GM10847 (cell line): Measurements from ENCODE around the gene MAPRE3.

Experiments
- POLR2A ChIP-seq: IDR thresholded peaks from 2 replicates; pipeline ENCODE4 v1.6.1; 2011; ENCODE audit not compliant: insufficient read length; ENCODE audit errors: extremely low read depth

Gene MAPRE3

DNA sequence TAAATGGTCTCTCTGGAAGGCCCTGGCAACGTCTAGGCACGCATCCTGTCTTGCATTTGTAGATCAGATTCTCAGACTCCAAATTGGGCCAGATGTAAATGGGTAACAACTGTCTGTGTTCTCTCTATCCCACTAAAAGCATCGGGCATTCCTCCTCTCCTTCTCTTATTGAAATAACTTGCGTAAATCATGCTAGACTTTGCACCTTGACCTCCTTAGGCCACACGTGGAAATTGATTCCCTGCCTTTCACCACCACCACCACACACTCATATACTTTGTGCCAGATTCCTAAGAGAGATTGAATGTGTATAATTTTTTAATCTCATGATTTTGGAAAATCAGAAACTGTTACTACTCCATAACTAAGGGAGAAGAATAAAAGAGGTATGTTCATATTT is 21.3 kb downstream of the MAPRE3 start:
- TF ChIP-seq POLR2A, result no peak

DNA sequence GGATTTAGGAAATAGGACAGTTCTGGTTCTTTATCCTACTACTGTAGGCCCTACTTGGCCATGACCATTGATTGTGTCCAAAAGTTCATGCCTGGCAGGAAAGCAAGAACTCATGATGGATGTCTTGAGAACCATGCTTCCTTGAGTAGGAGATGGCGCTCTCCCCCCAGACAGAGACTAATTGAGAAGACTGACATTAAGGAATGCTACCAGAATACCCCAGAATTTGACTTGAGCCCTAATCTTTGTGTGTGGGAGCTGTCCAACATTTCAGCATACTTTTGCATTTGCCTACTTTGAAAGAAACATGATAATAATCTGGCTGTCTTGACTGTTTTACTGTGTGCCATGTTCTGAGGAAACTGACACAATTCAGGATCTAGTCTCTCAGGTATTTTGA is 23.3 kb downstream of the MAPRE3 start:
- TF ChIP-seq POLR2A, result no peak

DNA sequence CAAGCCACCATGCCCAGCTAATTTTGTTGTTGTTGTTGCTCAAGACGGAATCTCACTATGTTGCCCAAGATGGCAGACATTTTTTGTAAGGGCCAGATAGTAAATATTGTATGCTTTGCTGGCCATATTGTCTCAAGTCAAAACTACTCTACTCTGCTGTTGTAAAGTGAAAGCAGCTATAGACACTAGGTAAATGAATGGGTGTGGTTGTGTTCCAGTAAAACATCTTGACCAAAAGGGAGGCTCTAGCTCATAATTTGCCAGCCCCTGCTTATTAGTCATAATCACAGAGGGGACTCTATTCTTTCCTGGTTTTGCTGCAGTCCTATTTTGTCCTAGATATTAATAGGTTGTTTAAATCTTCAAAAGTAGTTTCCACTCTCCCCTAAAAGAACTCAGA is 24.5 kb downstream of the MAPRE3 start:
- TF ChIP-seq POLR2A, result no peak

DNA sequence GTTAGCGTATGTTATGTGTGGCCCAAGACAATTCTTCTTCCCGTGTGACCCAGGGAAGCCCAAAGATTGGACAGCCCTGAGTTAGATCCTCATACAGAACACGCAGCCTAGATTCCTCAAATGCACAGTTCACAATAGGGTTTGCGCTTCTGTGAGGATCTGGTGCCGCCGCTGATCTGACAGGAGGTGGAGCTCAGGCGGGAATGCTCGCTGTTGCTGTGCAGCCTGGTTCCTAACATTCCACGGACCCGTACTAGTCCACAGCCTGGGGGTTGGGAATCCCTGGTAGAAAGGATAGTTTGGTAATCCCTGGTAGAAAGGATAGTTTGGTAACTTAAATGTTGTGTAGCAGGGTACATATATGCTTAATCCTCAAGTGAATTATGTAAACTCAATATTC is 27.0 kb downstream of the MAPRE3 start:
- no peak for TF ChIP-seq POLR2A

DNA sequence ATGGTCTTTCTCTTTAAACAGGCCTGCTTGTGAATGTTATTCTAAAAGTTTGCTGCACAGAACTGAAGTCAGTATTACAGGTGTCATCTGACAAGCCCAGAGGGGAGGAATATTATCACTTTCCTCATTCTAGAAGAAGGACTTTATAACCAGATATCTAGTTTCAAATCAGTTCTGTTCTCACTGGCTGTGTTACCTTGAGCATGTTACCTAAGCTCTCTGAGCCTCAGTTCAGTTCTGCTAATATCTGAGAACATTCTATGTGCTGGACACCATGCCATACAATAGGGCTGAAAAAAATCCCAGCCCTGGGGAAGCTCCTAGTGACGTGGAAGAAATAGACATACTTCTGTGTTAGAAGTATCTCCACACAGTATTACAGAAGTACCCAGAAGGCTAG is 27.9 kb downstream of the MAPRE3 start:
- TF ChIP-seq POLR2A, result no peak

DNA sequence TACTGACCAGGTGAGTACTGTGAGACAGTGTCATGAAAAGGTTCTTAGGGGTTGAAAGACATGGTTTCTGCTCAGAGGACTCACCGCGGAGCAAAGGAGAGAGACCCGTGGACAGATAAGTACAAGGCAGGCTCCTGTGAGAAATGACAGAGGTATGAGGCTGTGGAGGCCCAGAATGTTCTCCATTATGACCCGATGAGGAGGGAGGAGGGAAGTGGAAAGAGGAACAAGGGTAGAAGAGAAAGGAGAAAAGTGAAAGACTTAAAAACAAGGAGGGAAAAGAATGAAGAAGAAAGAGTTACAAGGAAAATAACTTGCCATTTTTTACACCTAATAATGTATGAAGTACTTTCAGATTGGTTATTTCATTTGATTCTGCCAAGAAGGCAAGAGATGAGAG is 29.8 kb downstream of the MAPRE3 start:
- no peak for TF ChIP-seq POLR2A

DNA sequence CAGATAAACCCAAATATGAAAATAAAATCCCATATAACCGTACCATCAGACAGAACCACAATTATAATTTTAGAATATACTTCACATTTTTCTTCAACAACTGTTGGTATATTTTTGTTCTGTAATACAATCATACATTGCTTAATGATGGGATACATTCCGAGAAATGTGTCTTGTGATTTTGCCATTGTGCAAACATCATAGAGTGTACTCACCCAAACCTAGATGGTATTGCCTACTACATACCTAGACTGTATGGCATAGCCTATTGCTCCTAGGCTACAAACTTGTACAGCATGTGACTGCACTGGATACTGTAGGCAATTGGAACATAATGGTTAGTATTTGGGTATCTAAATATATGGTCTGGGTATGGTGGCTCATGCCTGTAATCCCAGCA is 30.6 kb downstream of the MAPRE3 start:
- TF ChIP-seq POLR2A, result no peak

DNA sequence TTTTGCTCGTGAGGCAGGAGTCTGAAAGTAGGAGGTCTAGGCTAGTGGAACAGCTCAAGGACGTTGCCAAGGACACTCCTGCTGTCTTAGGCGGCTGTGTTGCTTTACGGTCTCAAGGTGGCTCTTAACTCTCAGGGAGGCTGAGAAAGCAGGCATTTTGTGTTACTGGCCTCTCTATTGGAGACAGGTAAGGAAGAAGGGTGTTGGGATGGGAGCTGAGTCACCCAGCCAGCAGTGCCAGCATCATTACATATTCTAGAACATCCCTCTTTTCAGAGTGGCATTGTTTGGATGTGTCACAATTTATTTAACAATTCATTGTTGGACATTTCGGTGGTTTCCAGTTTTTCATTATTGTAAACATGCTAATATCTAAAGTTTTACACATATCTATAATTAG is 31.5 kb downstream of the MAPRE3 start:
- TF ChIP-seq POLR2A, result no peak

DNA sequence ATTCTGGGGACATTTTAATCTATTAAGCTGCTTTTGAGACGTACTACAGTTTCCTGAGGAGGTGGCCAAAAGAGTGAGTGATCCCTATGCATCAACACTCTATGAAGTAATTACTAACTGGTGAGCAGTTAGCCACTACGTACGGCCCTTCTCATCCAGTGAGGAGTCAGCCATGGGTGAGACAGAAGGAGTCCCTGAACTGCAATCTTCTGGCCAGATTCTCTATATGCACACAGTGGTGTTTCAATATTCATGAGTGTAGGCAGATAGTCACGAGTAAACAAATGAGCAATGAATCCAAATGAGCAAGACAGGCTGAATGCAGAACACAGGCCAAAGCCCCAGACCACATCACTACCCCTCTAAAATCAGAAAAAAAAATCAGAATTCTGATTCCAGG is 32.6 kb downstream of the MAPRE3 start:
- no peak for TF ChIP-seq POLR2A

DNA sequence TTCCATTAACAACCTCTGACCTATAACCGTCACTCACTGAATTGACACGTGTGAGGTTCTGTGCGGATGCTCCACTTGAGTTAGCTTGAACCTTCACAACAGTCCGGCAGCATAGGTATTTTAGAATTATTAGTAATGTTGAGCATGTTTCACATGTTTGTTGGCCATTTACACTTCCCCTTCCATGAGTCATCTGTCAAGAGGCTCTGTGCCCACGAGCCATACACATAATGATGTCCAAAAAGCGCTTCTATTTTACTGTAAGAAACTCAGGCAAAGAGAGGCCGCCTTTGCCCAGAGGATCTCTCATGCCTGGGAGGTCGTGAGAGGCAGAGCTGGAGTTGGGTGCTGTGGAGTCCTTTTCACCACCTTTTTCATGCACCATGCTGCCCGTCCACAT is 33.4 kb downstream of the MAPRE3 start:
- no peak for TF ChIP-seq POLR2A

DNA sequence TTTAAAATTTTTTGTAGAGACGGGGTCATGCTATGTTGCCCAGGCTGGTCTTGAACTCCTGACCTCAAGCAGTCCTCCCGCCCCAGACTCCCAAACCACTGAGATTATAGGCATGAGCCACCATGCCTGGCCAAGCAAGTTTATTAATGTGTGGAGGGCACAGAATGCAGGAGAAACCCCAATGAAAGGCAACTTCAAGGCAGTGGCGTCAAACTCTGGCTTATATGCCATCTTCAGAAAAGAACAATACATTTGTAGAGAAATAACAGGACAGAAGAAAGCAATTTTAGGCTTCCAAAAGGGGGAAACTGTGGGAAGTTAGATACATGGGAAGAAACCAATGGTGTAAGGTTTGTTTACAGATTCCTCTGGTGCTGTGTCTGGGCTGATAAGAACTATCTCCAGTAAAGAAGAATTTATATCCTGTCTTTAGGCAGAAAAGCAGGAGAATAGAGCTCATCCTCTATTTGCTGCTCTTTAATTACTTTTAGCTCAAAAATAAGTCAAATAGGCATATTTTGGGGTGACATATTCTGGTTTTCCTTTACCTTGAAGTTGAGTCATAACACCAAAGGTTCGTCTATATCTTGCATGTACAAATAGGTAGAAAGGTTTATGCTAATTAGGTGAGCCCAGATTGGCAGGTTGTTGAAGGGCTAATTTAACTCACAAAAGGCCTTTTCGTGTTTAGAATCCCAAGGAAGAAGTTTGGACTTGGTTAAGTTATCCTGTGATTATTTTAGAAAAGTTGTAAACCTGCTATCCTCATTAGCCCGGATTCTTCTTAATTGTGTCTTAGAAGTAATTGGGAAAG is 36.4 kb downstream of the MAPRE3 start:
- TF ChIP-seq POLR2A, result no peak

DNA sequence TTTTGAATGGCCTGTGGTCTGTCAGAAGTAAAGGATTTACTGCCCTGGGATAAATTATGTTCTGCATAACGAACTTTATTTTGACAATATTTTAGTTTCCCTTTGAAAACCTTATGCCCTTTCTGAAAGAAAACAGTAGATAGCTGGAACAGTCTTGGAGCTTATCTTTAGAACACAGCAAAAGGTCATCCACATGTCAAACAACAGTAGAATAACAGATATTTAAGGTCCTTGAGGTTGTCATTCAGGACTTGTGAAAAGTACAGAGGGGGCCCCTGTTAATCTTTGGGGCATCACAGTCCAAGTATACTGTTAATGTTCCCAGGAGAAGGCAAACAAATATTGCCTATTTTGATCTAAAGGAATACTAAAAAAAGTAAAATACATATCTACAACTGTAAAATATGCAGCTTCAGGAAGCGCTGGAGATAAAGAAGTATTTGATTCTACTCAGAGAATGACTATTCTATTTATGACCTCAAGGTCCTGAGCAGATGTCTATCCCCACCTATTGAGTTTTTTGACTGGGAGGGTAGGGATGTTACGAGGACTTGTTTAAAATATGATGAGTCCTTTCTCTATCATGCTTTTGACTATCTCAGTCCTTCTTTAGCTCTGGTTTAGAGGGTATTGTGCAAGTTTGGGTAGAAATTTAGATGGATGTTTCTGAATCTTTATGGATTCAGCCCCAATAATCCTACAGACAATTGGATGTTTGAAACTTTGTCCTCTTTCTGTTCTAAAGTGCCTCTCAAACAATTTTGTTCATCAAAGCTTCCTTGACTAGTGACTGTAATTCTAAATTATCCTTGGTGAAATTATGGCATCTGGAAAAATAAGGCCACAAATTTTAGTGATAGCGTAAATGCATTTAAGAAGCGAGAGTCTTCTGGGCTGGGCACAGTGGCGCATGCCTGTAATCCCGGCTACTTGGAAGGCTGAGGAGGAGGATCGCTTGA is 37.3 kb downstream of the MAPRE3 start:
- TF ChIP-seq POLR2A, result no peak

DNA sequence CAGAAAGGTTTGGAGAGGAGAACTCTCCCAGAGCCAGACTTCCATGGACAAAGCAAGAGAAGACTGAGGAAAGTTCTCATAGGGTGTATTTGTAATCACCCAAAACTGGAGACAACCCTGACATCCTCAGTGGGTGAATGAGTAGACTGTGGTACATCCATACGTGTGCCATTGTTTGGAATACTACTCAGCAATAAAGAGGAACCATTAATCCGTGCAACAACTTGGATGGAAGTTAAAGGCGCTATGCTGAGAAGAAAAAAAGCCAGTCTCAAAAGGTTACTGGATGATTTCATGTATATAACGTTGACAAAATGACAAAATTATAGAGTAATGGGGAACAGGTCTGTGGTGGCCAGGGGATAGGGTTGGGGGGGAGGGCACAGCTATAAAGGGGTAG is 38.2 kb downstream of the MAPRE3 start:
- TF ChIP-seq POLR2A, result no peak

DNA sequence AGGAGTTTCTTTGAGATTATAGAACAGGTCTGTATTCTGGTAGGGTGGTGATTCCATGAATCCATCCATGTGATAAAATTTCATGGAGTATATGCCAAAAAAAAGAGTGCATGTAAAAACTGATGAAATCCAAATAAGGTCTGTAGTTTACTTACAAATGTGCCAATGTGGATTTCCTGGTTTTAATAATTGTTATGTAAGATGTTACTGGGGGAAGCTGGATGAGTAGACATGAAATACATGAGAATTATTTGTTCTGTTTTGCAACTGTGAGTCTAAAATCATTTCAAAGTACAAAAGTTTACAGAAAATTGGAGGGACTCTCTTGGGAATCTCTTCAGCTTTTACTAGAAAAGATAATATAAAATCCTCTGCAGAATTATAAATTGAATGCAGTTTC is 38.6 kb downstream of the MAPRE3 start:
- TF ChIP-seq POLR2A, result no peak

DNA sequence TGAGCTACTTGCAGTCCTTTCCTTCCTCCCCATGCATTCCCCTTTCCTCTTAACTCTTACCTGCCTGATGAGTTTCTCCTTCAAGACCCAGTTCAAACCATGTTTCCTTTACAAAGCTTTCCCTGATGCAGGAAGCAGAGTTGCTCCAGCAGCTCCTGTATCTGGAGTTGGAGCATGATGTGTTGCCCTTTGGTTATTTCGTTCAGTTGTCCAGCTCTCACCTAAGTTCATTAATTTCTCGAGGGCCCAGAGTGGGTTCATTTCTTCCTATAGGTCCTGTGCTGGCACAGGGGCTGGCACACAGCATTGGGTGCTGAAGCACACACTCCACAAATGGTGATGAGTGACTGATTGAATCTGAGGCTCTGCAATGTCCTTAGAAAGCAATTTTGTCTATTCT is 39.3 kb downstream of the MAPRE3 start:
- TF ChIP-seq POLR2A, result no peak

DNA sequence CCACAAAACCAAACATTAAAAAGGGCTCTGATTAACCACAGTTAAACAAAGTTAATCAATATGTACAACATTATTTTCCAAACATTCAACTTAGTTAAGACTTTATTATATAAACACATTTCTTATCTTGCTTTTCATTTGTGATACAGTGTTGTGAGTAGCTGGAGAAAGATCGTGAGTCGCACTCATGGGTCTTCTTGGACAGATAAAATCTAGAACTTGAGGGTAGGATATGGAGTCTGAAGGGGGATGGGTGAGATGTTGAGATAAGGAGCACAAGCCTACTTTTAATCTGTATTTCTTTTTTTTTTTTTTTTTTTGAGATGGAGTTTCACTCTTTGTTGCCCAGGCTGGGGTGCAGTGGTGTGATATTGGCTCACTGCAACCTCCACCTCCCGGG is 39.7 kb downstream of the MAPRE3 start:
- TF ChIP-seq POLR2A, result no peak
